ENCODE results near the gene SH3RF1.

SH3RF1 gene

GRCh38 chr4:169275180-169275579, 4.4 kb upstream of the SH3RF1 start:
- no peak for DNase-seq

- DNase-seq = no peak
Measured at GRCh38 chr4:169274033-169274432, 3.3 kb upstream of the SH3RF1 start.

GRCh38 chr4:169272265-169272886, 1.6 kb upstream of the SH3RF1 start:
- DNase-seq = peak; percentile 97

- DNase-seq = no peak
Measured at GRCh38 chr4:169271692-169272007, 894 bp upstream of the SH3RF1 start.

- peak; percentile 73 for DNase-seq
Measured at GRCh38 chr4:169269916-169270809, 593 bp downstream of the SH3RF1 start.

GRCh38 chr4:169268951-169269760, 1.6 kb downstream of the SH3RF1 start:
- DNase-seq = peak; percentile 95

GRCh38 chr4:169267070-169267469, 3.7 kb downstream of the SH3RF1 start:
- no peak for DNase-seq

- DNase-seq = no peak
Measured at GRCh38 chr4:169266661-169267060, 4.1 kb downstream of the SH3RF1 start.

GRCh38 chr4:169266081-169266480, 4.7 kb downstream of the SH3RF1 start:
- DNase-seq = no peak

- DNase-seq = no peak
Measured at GRCh38 chr4:169263791-169264392, 6.9 kb downstream of the SH3RF1 start.

GRCh38 chr4:169260217-169260866, 10.4 kb downstream of the SH3RF1 start:
- DNase-seq = no peak

- DNase-seq = no peak
Measured at GRCh38 chr4:169259271-169259670, 11.5 kb downstream of the SH3RF1 start.

GRCh38 chr4:169258141-169258540, 12.6 kb downstream of the SH3RF1 start:
- DNase-seq = no peak

GRCh38 chr4:169256856-169257761, 13.6 kb downstream of the SH3RF1 start:
- no peak for DNase-seq

- peak; percentile 53 for DNase-seq
Measured at GRCh38 chr4:169256101-169256612, 14.6 kb downstream of the SH3RF1 start.

GRCh38 chr4:169254546-169254983, 16.2 kb downstream of the SH3RF1 start:
- peak; percentile 84 for DNase-seq

- peak; percentile 95 for DNase-seq
Measured at GRCh38 chr4:169253904-169254303, 16.9 kb downstream of the SH3RF1 start.

GRCh38 chr4:169253113-169253671, 17.6 kb downstream of the SH3RF1 start:
- peak; percentile 58 for DNase-seq

- no peak for DNase-seq
Measured at GRCh38 chr4:169252339-169253112, 18.2 kb downstream of the SH3RF1 start.
